Right lung (tissue), 5 donors: ENCODE results near the gene SYS1. TPM values are rescaled to one million over a fixed set of nuclear protein-coding genes. Genes with fewer than 3 reads are reported as not detected.
A peak's percentile ranks its signal among the peaks of the same experiment; 100 is the strongest.

Experiments
- DNase-seq, 2 donors: peaks; one replicate each; pipeline ENCODE4 v3.0.0-alpha.2; 2013
- polyA plus RNA-seq, 5 donors: library from polyadenylated mRNA; unstranded; fragments of 120-200 nt; gene quantifications; one replicate each; pipeline versions ENCODE4 v1.2.1 to v1.2.3, GENCODE V29; 2013; ENCODE audit warnings: inconsistent platforms in 1 of 5, low replicate concordance in 1 of 5; ENCODE audit not compliant: insufficient read length in 5 of 5, insufficient read depth in 1 of 5

SYS1 gene
- polyA plus RNA-seq, 5 donors: 21.7 to 26.7 (median 22.9) TPM

DNA sequence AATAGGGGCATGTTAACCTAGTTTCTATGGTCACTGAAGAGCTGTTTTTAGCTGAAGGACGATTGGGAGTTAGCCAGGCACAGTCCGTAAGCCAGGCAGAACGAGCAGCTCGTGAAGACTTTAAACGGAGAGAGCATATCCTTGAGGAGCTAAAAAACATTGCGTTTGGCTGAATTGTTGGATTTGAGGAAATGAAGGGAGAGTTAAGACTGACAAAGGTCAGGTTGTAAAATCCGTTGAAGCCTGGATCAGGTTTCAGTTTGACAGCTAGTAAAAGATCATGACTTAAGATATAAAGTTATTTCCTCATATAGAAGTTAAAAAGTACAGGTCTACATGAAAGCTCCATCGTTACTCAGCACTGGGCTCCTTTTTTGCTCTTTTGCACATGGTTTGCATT is 47.9 kb downstream of the SYS1 start:
- DNase-seq: no peak

DNA sequence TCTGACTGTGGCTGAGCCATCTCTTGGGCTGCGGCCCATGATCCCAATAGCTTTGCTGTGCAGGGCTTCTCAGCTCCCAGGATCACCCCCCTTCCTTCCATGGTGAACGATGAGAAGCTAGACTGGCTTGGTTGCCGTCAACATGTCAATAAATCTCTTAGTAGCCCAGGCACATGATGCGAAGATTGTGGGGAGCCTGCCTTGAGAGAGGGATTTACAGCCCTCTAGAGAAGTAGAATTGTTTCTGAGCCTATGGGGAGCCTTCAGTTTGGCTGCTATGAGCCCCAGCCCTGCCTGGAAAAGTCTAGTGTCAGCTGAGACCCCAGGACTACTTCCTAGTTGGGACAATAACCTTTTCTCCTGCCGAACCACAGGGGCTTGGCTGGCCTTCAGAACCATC is 49.7 kb downstream of the SYS1 start:
- no peak for DNase-seq

DNA sequence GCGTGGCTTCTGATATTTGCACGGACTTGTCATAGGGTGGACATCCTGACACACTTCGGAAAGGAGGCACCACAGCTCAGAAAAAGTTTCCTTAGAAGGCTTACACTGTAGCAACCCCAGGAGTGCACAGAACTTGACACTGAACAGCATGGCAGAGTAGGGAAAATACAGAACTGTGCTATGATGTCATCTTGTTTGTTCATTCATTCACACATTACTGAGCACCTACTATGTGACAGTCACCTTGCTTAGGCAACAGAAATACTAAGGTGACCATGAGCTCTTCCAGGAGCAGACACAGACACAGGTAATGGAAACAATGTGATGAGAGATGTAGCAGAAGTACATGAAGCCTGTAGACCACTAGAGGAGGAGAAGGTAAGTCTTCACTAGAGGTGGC is 50.5 kb downstream of the SYS1 start:
- no peak for DNase-seq

DNA sequence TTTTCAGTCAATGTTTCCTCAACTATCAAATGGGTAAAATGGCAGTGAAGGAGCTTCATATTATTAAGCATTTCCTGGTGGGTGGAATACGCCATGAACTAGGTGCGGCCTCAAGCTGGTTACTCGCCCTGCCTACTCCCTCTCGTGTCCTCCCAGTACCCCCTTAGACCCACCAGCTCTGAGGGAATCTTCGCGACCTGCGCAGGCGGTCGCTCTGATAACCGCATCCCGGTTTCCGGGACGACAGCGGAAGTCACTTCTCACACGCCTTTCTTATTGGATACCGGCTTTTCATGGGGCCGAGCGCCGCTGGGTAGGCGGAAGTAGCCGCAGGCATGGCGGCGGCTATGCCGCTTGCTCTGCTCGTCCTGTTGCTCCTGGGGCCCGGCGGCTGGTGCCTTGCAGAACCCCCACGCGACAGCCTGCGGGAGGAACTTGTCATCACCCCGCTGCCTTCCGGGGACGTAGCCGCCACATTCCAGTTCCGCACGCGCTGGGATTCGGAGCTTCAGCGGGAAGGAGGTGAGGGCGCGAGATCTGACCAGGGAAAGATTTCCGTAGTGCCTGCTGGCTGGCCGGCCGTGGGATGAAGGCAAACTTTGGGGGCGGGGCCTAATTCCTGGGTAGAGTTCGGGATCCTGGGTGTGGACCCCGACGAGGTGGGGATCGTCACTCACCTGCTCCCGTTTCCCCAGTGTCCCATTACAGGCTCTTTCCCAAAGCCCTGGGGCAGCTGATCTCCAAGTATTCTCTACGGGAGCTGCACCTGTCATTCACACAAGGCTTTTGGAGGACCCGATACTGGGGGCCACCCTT is 53.1 kb downstream of the SYS1 start, which contains the start of gene PIGT:
Gene PIGT, plus strand, starts transcription at position 320 of the 816 bp plus-strand sequence. Its CDS starts 16 bp downstream, at position 336.
- peak; percentile 71 to 80 for DNase-seq

DNA sequence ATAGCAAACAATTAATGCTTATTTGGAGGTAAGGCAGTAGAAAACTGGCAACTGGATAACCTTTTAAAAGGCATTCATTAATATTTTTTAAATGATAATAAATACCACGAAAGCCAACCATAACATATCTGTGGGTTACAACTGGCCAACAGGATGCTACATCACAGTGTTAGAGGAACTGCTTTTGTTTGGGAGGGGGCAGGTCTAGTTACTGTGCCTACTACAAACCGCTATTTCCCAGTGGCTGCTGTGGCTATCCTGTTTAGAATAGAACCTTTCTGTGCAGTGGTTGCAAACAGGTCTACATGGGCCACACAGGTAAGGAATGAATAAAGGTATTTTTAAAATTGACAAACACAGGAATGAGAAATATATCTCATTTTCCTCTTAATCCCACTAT is 54.0 kb downstream of the SYS1 start:
- DNase-seq: no peak

Other genes with a start within 250 kb of the SYS1 start
- gene WFDC5, start 248.0 kb upstream of the SYS1 start, polyA plus RNA-seq: not detected
- gene WFDC12, start 238.7 kb upstream of the SYS1 start, polyA plus RNA-seq: not detected
- gene PI3, start 188.3 kb upstream of the SYS1 start, polyA plus RNA-seq: not detected
- gene SEMG1, start 156.1 kb upstream of the SYS1 start, polyA plus RNA-seq: not detected
- not detected for gene SEMG2, start 141.8 kb upstream of the SYS1 start, polyA plus RNA-seq
- 1 to 10 TPM; 3.0 to 7.9 (median 3.9) TPM for gene SLPI, start 108.6 kb upstream of the SYS1 start, polyA plus RNA-seq
- gene RBPJL, start 56.3 kb upstream of the SYS1 start, polyA plus RNA-seq: not detected
- under 1 TPM; 0.09 to 0.18 (median 0.14) TPM for gene MATN4, start 54.9 kb upstream of the SYS1 start, polyA plus RNA-seq
- gene SDC4, start 14.7 kb upstream of the SYS1 start, polyA plus RNA-seq: 100 to 1,000 TPM; 188 to 275 (median 204) TPM
- 1 to 10 TPM; 1.2 to 2.1 (median 1.5) TPM for gene TP53TG5, start 15.2 kb downstream of the SYS1 start, polyA plus RNA-seq
- gene DBNDD2, start 45.1 kb downstream of the SYS1 start, polyA plus RNA-seq: 10 to 100 TPM; 19.6 to 24.1 (median 22.6) TPM
- gene PIGT, start 53.0 kb downstream of the SYS1 start, polyA plus RNA-seq: 10 to 100 TPM; 75.8 to 89.8 (median 84.1) TPM
- gene WFDC2, start 106.6 kb downstream of the SYS1 start, polyA plus RNA-seq: 10 to 100 TPM; 22.1 to 48.6 (median 30.0) TPM
- gene SPINT3, start 152.5 kb downstream of the SYS1 start, polyA plus RNA-seq: not detected
- under 1 TPM in 2 of 5 donors, not detected in 3; 0.19 to 0.40 TPM for gene WFDC6, start 176.3 kb downstream of the SYS1 start, polyA plus RNA-seq
- under 1 TPM; 0.13 to 0.26 (median 0.18) TPM for gene EPPIN, start 184.2 kb downstream of the SYS1 start, polyA plus RNA-seq
- under 1 TPM in 1 of 5 donors, not detected in 4; 0.12 TPM for gene WFDC8, start 216.1 kb downstream of the SYS1 start, polyA plus RNA-seq